ENCODE measurements around the gene DEFB128.

DEFB128 gene

GRCh38 chr20:145877-146276 is 43.6 kb downstream of the DEFB128 start:
- DNase-seq, result no peak

GRCh38 chr20:142290-142689 is 47.2 kb downstream of the DEFB128 start, which contains the start of gene DEFB126:
DEFB126 (plus strand) TSS chr20:142590; CDS start chr20:142629, 39 bp downstream.
- no peak for DNase-seq
